Measurements from ENCODE around the gene NXPH1.

DNA sequence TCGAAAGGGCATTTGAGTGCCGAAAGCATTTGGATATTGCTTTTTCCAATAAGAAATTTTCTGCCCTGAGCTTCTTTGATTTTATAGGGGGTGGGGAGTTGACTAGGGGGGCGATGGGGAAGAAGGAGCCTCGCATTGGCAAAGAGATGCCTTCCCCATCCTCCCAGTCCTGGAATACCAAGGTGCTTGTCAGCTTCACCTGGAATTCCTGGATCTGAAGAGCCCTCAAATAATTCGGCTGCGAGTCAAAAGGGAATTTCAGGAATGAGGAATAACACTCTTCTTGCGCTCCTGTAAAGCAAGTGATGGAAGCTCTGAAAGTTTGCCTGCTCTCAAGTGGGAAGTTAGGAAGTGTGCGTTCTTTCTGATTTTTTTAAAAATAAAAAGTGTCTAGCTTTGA is 7.3 kb downstream of the NXPH1 start:
- TF ChIP-seq TAF1 (IDR thresholded peaks at IDR 0.05; ENCODE audit: low read depth, low read length) (no peak), POLR2A (IDR thresholded peaks at IDR 0.05; ENCODE audit: low read depth, low read length) (no peak), POLR2AphosphoS5 (IDR thresholded peaks at IDR 0.05; ENCODE audit: low read depth, low read length) (no peak)
